ENCODE results near the gene BCL7C.
"Not testable (repeated sequence)": the region's sequence is repeated elsewhere in the genome, so short reads cannot be mapped to it uniquely, and the experiment has no call there.

Gene BCL7C

GRCh38 chr16:30860729-30861128 lies 33.1 kb downstream of the BCL7C start:
- not testable (repeated sequence) for DNase-seq (ENCODE audit: low read depth in 2 of 2)

GRCh38 chr16:30858829-30859423 lies 35.0 kb downstream of the BCL7C start:
- DNase-seq (ENCODE audit: low read depth in 2 of 2), result no peak

- no peak for DNase-seq (ENCODE audit: low read depth in 2 of 2)
Measured at GRCh38 chr16:30858111-30858495, 35.8 kb downstream of the BCL7C start.

- DNase-seq (ENCODE audit: low read depth in 2 of 2), result no peak
Measured at GRCh38 chr16:30853758-30854157, 40.1 kb downstream of the BCL7C start.

- no peak for DNase-seq (ENCODE audit: low read depth in 2 of 2)
Measured at GRCh38 chr16:30850246-30850645, 43.6 kb downstream of the BCL7C start.

- DNase-seq (ENCODE audit: low read depth in 2 of 2), result no peak
Measured at GRCh38 chr16:30846649-30847402, 47.1 kb downstream of the BCL7C start.

GRCh38 chr16:30844671-30845449 lies 49.0 kb downstream of the BCL7C start:
- peak; percentile 50 to 72 for DNase-seq (ENCODE audit: low read depth in 2 of 2)

- DNase-seq (ENCODE audit: low read depth in 2 of 2), result no peak
Measured at GRCh38 chr16:30844346-30844670, 49.6 kb downstream of the BCL7C start.

GRCh38 chr16:30843501-30843900 lies 50.4 kb downstream of the BCL7C start:
- no peak for DNase-seq (ENCODE audit: low read depth in 2 of 2)

- DNase-seq (ENCODE audit: low read depth in 2 of 2), result no peak
Measured at GRCh38 chr16:30842971-30843370, 50.9 kb downstream of the BCL7C start.

GRCh38 chr16:30841332-30841731 lies 52.5 kb downstream of the BCL7C start:
- no peak for DNase-seq (ENCODE audit: low read depth in 2 of 2)

GRCh38 chr16:30840611-30841010 lies 53.3 kb downstream of the BCL7C start:
- DNase-seq (ENCODE audit: low read depth in 2 of 2), result no peak

GRCh38 chr16:30839523-30840227 lies 54.2 kb downstream of the BCL7C start:
- DNase-seq (ENCODE audit: low read depth in 2 of 2), result no peak

GRCh38 chr16:30838876-30839471 lies 54.9 kb downstream of the BCL7C start:
- DNase-seq (ENCODE audit: low read depth in 2 of 2), result no peak

GRCh38 chr16:30837904-30838303 lies 56.0 kb downstream of the BCL7C start:
- DNase-seq (ENCODE audit: low read depth in 2 of 2), result no peak
